HepG2 (cell line): Measurements from ENCODE around the gene DMBT1.
"Not testable (repeated sequence)": the region's sequence is repeated elsewhere in the genome, so short reads cannot be mapped to it uniquely, and the experiment has no call there.

Source experiments
- ATF7 ChIP-seq, 2 experiments: fragments of 450-650 bp in 1 of 2; sonication (generic) in 1 of 2; formaldehyde crosslinking in 1 of 2; IDR thresholded peaks; 2 replicates each; pipeline versions ENCODE4 v1.4.0 to v1.6.1; 2016 to 2020; ENCODE audit warnings: antibody characterized with exemption in 1 of 2, mild to moderate bottlenecking in 1 of 2, missing genetic modification reagents in 1 of 2
- CEBPB ChIP-seq: IDR thresholded peaks from 2 replicates; pipeline ENCODE4 v1.6.1; 2011; ENCODE audit warnings: low read depth, low read length, improper control_type of control experiment, borderline replicate concordance
- MAX ChIP-seq: IDR thresholded peaks from 2 replicates; pipeline ENCODE4 v1.6.1; 2012; ENCODE audit warnings: inconsistent platforms
- POLR2AphosphoS5 ChIP-seq: IDR thresholded peaks from 2 replicates; pipeline ENCODE4 v1.6.1; 2012; ENCODE audit warnings: low read depth, low read length
- SUZ12 ChIP-seq: fragments of 150-350 bp; IDR thresholded peaks from 2 replicates; pipeline ENCODE4 v1.6.1; 2014; ENCODE audit warnings: low read depth, low read length
- TARDBP ChIP-seq: sonication (generic); formaldehyde crosslinking; IDR thresholded peaks from 2 replicates; pipeline ENCODE4 v1.8.0; 2022; ENCODE audit warnings: mild to moderate bottlenecking, missing genetic modification reagents
- TCF12 ChIP-seq, 2 experiments: fragments of 450-650 bp in 1 of 2; sonication (generic) in 1 of 2; formaldehyde crosslinking in 1 of 2; IDR thresholded peaks; 2 replicates each; pipeline versions ENCODE4 v1.6.1 to v1.8.0; 2017 to 2022; ENCODE audit warnings: antibody characterized with exemption in 1 of 2, mild to moderate bottlenecking in 1 of 2, missing genetic modification reagents in 1 of 2, moderate library complexity in 1 of 2
- TF ChIP-seq, protein P1 (sequence below): fragments of 450-650 bp; IDR thresholded peaks from 2 replicates; pipeline ENCODE4 v1.6.1; 2016

- TF ChIP-seq SUZ12; TARDBP (CRISPR knock-in tag); MAX; TCF12 (IDR thresholded peaks at IDR 0.05); TCF12 (CRISPR knock-in tag; IDR thresholded peaks at IDR 0.05); ATF7 (IDR thresholded peaks at IDR 0.05); ATF7 (CRISPR knock-in tag; IDR thresholded peaks at IDR 0.05); POLR2AphosphoS5; CEBPB: not testable (repeated sequence)
- TF ChIP-seq, protein P1, sequence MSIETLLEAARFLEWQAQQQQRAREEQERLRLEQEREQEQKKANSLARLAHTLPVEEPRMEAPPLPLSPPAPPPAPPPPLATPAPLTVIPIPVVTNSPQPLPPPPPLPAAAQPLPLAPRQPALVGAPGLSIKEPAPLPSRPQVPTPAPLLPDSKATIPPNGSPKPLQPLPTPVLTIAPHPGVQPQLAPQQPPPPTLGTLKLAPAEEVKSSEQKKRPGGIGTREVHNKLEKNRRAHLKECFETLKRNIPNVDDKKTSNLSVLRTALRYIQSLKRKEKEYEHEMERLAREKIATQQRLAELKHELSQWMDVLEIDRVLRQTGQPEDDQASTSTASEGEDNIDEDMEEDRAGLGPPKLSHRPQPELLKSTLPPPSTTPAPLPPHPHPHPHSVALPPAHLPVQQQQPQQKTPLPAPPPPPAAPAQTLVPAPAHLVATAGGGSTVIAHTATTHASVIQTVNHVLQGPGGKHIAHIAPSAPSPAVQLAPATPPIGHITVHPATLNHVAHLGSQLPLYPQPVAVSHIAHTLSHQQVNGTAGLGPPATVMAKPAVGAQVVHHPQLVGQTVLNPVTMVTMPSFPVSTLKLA: not testable (repeated sequence)
Observed at GRCh38 chr10:122586070-122586469, 25.5 kb downstream of the DMBT1 start.
